ENCODE data around the gene GLDN.

The GLDN gene

DNA sequence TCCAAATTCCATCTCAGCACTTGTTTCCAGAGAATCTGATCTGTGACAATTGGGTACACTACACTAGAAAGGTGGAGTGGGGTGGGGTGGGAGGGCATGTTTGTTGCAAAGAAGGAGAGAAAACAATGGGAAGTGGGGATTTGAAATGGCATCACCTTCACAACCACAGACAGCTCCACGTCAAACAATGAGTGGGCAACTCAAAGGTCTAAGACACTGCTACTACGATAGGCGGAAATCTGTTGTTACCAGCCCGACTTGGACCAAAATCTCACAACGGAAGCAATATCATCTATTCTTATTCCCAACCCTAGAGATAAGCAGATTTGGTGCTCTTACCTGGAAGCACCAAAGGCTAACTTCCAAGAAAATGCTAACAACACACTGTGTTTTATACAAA lies 6.4 kb upstream of the GLDN start:
- H3K4me2 ChIP-seq: no peak overlapping the region
- no peaks in the 10 kb centered on the region for H4K20me1 ChIP-seq
- TF ChIP-seq Cebpa-rat (IDR thresholded peaks at IDR 0.05): no peak
- no peaks in the 10 kb centered on the region for H3K27me3 ChIP-seq
- no peaks in the 10 kb centered on the region for H3K36me3 ChIP-seq
- no peak overlapping the region for H3K4me3 ChIP-seq
- no peak overlapping the region for H3K27ac ChIP-seq
- 0 out of 2 replicates have a peak, but pooled peaks cover 3% of the 10 kb centered on the region for H3K9me3 ChIP-seq
- no peak overlapping the region for H3K9ac ChIP-seq
- H3K4me1 ChIP-seq: peaks cover 12% of the 10 kb centered on the region; the same call in 1 of the 2 replicates

DNA sequence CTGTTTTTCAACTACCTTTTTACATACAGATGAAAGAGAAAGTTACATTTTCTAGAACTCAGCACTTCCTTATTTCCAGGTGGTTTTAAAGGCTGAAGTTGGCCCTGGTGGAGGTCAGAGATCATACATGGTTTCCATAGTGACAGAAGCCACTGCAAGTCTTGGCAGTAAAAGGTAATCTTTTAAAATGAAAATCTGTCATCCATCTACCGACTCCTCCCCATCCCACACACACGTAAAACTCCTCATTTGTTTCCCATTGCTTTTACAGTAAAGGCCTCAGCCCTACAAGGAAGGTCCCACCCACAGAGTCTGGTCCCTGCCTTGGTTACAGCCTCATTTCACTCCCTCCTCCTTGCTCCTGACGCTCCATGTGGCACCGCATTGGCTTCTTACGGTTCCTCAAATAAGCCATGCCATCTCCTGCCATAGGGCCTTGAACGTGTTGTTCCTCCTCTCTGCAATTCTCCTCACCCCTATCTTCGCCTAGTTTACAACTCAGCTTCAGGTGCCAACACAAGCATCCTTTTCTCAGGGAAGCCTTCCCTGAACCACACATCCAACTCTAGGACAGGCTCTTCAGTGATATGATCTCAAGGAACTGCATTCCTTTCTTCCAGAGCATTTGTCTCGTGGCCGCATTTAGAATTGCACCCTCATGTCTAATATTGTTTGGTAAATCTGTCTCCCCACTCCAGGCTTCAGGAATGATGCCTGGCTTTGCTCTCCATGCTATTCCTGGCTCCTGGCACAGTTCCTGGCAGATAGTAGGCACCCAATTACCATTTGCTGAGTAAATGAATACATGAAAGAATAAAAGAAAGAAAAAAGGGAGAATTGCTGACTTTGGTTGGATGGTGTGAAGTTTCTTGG lies 5.7 kb upstream of the GLDN start:
- peaks cover 12% of the 10 kb centered on the region; the same call in 1 of the 2 replicates for H3K4me1 ChIP-seq
- no peak overlapping the region for H3K27ac ChIP-seq
- no peaks in the 10 kb centered on the region for H3K27me3 ChIP-seq
- H4K20me1 ChIP-seq: no peaks in the 10 kb centered on the region
- H3K9ac ChIP-seq: no peak overlapping the region
- TF ChIP-seq Cebpa-rat (IDR thresholded peaks at IDR 0.05): no peak
- H3K4me2 ChIP-seq: no peak overlapping the region
- H3K36me3 ChIP-seq: no peaks in the 10 kb centered on the region
- no peak overlapping the region for H3K4me3 ChIP-seq
- H3K9me3 ChIP-seq: 0 out of 2 replicates have a peak, but pooled peaks cover 9% of the 10 kb centered on the region

DNA sequence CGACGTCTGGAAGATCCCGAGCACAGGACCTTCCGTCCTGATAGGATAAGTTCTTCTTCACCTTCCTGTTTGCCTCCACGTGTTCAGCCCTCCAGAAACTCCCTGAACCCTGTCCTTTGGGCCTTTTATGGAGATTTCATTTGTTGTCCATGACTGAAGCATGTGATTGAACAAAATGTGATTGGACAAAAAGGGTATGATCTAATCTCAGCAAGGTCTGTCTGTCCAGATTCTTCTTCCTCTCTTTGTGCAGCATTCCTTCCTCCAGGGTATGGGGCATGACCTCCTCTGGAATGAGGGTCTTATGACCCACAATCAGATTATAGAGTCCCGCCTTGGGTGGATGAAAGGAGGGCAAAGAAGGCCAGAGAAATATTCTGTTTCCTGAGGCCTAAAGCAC lies 3.0 kb upstream of the GLDN start, which contains the start of gene CYP19A1:
Gene CYP19A1 (minus strand): TSS at position 101 of the 400 bp plus-strand sequence. CDS start 95,684 bp downstream, outside the sequence.
- no peak within 1 kb of the TSS for H3K27ac ChIP-seq
- H3K4me1 ChIP-seq: peaks cover 13% of the 10 kb centered on the region
- no peak within 1 kb of the TSS for H3K9ac ChIP-seq
- no peak within 1 kb of the TSS for H3K4me2 ChIP-seq
- H4K20me1 ChIP-seq: no peaks in the 10 kb centered on the region
- no peak for TF ChIP-seq Cebpa-rat (IDR thresholded peaks at IDR 0.05)
- peaks cover 21% of the 10 kb centered on the region for H3K9me3 ChIP-seq
- no peak within 1 kb of the TSS for H3K4me3 ChIP-seq
- H3K27me3 ChIP-seq: no peaks in the 10 kb centered on the region
- H3K36me3 ChIP-seq: no peaks in the 10 kb centered on the region

DNA sequence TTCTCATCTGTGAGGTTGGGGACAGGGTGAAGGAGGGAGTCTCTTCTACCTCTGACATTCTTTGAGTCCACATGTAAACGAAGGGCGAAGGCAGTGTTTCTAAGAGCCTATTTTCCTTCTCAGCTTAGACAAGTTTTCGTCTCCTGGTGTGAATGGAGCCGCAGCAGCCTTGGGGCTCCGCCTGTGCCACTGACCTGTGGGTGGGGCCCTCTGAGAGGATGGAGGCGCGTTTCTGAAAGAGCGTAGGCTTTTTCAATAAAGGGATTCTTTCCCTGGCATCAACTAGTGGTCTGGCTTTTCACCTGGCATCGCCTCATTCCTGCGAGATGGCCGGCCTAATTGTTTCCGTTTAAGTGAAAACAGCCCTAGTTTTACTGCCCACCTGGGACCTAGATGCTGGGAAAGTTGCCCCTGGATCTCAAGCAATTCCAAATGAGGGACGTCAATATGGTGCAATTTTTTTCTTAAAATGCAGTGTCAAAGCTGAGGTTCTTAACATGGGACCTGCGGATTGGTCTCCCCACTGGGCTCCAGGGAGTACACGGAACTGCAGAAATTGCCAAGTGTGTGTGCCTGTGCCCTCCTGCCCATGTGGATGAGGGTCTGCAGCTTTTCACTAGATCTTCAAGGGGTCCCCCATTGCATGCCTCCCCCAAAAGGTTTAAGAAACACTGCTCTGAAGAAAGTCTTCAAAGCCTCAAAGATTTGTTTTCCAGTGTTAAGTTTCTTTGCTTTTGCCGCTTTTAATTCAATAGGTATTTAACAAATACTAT lies 958 bp downstream of the GLDN start:
- H3K4me3 ChIP-seq: no peak overlapping the region
- no peak overlapping the region for H3K27ac ChIP-seq
- H3K9ac ChIP-seq: no peak overlapping the region
- H3K27me3 ChIP-seq: no peaks in the 10 kb centered on the region
- no peaks in the 10 kb centered on the region for H4K20me1 ChIP-seq
- H3K9me3 ChIP-seq: peaks cover 21% of the 10 kb centered on the region
- peaks cover 7% of the 10 kb centered on the region; the same call in 1 of the 2 replicates for H3K4me1 ChIP-seq
- no peaks in the 10 kb centered on the region for H3K36me3 ChIP-seq
- H3K4me2 ChIP-seq: no peak overlapping the region
- TF ChIP-seq Cebpa-rat (IDR thresholded peaks at IDR 0.05): no peak

DNA sequence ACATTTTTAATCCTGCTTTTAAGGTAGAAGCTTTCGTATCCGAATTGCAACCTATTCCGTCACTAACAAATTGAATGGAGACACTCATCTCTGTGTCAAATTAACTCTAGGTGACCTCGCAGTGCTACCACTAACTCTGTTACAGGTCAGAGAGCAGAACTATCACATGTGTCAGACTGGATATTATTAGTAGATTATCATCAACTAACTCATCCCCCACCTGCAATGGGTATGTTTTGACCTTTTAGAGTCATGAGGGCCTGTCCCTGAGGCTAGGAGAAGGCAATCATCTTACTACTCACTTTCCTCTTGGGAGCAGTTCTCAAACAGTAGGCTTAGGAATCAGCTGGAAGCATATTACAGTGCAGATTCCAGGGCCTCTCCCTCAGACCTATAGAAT lies 2.0 kb downstream of the GLDN start:
- Histone ChIP-seq H3K4me3 (no peak overlapping the region), H3K4me2 (no peak overlapping the region), H3K27me3 (no peaks in the 10 kb centered on the region), H3K9me3 (peaks cover 21% of the 10 kb centered on the region), H3K4me1 (peaks cover 15% of the 10 kb centered on the region), H3K27ac (no peak overlapping the region), H3K36me3 (no peaks in the 10 kb centered on the region), H4K20me1 (no peaks in the 10 kb centered on the region), H3K9ac (no peak overlapping the region)
- TF ChIP-seq Cebpa-rat (IDR thresholded peaks at IDR 0.05): no peak

DNA sequence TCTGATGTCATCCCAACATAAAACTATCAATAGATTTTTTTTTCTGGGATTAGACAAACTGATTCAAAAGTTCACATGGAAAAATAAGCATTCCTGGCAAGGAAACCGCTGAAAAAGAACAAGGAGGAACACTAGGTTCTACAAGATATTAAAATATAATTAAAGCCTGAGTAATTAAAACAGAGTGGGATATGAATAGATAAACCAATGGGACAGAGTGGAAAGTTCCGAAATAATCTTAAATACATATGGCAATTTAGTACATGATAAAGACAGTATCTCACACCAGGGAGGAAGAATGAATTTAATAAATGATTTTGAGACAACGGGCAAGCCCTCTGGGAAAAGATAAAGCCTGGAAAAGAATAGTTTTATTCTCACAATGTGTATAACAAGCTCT lies 4.7 kb downstream of the GLDN start:
- Histone ChIP-seq H3K27ac (no peak overlapping the region), H3K4me1 (peaks cover 38% of the 10 kb centered on the region), H3K9me3 (peaks cover 9% of the 10 kb centered on the region), H3K4me3 (no peak overlapping the region), H3K9ac (no peak overlapping the region), H3K27me3 (no peaks in the 10 kb centered on the region), H3K4me2 (no peak overlapping the region), H3K36me3 (no peaks in the 10 kb centered on the region), H4K20me1 (no peaks in the 10 kb centered on the region)
- no peak for TF ChIP-seq Cebpa-rat (IDR thresholded peaks at IDR 0.05)

DNA sequence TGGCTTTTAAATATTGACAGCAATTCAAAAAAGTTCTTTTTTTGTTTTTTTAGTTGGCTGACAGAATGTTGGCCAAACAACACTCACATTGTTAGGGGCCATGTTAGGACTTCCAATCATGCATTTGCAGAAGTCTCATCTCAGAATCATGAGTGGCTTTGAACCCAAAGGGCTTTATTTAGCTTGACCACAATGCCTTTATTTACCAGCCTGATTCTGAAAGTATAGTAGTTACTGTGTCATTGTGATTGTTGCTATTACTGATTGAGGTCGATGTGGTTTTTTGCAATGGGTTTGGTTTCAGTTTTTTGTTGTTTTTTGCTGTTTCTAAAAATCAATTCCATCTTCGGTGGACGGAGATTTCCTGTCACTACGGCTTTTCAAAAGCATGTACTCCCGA lies 7.2 kb downstream of the GLDN start:
- Histone ChIP-seq H3K4me2 (peak overlapping the region; percentile 61), H3K27ac (0 out of 2 replicates have a peak overlapping the region, but pooled peaks have one; percentile 39)
- TF ChIP-seq Cebpa-rat (IDR thresholded peaks at IDR 0.05): no peak

DNA sequence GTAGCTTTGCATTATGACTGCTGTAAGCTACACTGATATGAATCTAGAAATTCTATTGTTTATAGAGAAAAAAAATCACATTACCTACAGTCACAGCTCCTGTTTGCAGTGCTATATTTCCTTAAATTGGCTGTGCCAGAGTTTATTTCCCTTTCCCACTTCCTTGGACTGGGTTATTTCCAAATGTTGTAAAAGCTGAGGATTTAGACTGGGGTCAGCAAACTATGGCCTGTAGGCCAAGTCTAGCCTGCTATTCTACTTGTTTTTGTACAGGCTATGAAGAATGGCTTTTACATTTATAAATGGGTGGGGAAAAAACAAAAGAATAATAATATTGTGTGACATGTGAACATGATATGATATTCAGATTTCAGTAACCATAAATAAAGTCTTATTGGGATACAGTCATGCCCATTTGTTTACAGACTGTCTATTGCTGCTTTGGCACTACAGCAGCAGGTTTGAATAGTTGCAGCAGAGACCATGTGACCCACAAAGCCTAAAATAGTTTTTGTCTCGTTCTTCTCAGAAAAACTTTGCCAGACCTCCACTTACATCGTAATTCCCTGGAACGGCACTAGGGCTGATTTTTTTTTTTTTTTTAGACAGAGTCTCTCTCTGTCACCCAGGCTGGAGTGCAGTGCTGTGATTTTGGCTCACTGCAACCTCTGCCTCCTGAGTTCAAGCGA lies 7.8 kb downstream of the GLDN start:
- Histone ChIP-seq H3K4me3 (no peak overlapping the region; the same call in 1 of the 2 replicates), H3K4me2 (peak overlapping the region; percentile 61), H3K27me3 (no peaks in the 10 kb centered on the region), H3K9ac (no peak overlapping the region), H4K20me1 (no peaks in the 10 kb centered on the region), H3K4me1 (peaks cover 31% of the 10 kb centered on the region), H3K36me3 (no peaks in the 10 kb centered on the region), H3K27ac (no peak overlapping the region), H3K9me3 (no peaks in the 10 kb centered on the region)
- TF ChIP-seq Cebpa-rat (IDR thresholded peaks at IDR 0.05): no peak

More for the DNA sequence above, 7.2 kb downstream of the GLDN start:
- no peaks in the 10 kb centered on the region for H3K36me3 ChIP-seq
- H4K20me1 ChIP-seq: no peaks in the 10 kb centered on the region
- no peak overlapping the region for H3K9ac ChIP-seq
- no peak overlapping the region; the same call in 1 of the 2 replicates for H3K4me3 ChIP-seq
- peaks cover 35% of the 10 kb centered on the region for H3K4me1 ChIP-seq
- H3K27me3 ChIP-seq: no peaks in the 10 kb centered on the region
- H3K9me3 ChIP-seq: no peaks in the 10 kb centered on the region

DNA sequence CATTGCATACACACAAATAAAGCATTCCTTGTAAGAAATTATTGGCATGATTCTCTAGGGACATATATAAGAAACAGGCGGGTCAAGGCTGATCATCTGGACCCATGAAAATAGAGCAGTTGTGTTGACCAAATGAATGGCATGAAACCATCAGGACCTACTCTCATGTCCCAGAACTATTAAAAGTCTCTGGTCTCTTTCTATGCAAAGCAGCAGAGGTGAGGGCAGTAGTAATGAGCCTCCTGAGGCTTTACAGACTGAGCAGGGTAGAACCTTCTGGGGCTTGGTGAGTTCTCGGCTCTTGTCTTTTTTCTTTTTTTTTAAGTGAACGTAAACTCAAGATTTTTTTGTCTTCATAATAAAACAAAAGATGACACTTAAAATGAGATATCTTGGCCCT lies 9.3 kb downstream of the GLDN start:
- Histone ChIP-seq H3K9ac (no peak overlapping the region), H3K27me3 (no peaks in the 10 kb centered on the region), H3K27ac (no peak overlapping the region), H3K36me3 (no peaks in the 10 kb centered on the region), H3K4me1 (peaks cover 31% of the 10 kb centered on the region), H3K4me2 (no peak overlapping the region), H4K20me1 (no peaks in the 10 kb centered on the region), H3K9me3 (no peaks in the 10 kb centered on the region), H3K4me3 (no peak overlapping the region)
- no peak for TF ChIP-seq Cebpa-rat (IDR thresholded peaks at IDR 0.05)

Measured in BLaER1 (cell line).